Vagina (tissue), 2 donors: ENCODE measurements around the gene DLGAP5. TPM values are rescaled to one million over a fixed set of nuclear protein-coding genes. Genes with fewer than 3 reads are reported as not detected.

Experiments
- DNase-seq, 2 donors: peaks; one replicate each; pipeline ENCODE4 v3.0.0-alpha.2; 2017; ENCODE audit errors: extremely low spot score in 2 of 2
- H3K27ac ChIP-seq: fragments of 200-600 bp; sonication (generic); one replicate; pipeline ENCODE4 v1.5.1; 2019
- H3K27me3 ChIP-seq: fragments of 200-600 bp; sonication (generic); one replicate; pipeline ENCODE4 v1.5.1; 2019
- H3K36me3 ChIP-seq, 2 donors: fragments of 200-600 bp; sonication (generic); one replicate each; pipeline ENCODE4 v1.5.1; 2017 to 2019
- H3K4me1 ChIP-seq: fragments of 200-600 bp; sonication (generic); one replicate; pipeline ENCODE4 v1.5.1; 2019
- H3K4me3 ChIP-seq, 2 donors: fragments of 200-600 bp; sonication (generic); 1 replicate in 1 of 2; 2 replicates in 1 of 2; pipeline ENCODE4 v1.5.1; 2016 to 2019
- H3K9me3 ChIP-seq: fragments of 200-600 bp; sonication (generic); one replicate; pipeline ENCODE4 v1.5.1; 2019
- CTCF ChIP-seq, 3 experiments: fragments of 450-650 bp in 2 of 3; fragments of 200-600 bp in 1 of 3; sonication (generic) in 1 of 3; IDR thresholded peaks; one replicate each; pipeline ENCODE4 v1.5.1; 2017 to 2019; ENCODE audit warnings: antibody characterized with exemption in 3 of 3, mild to moderate bottlenecking in 2 of 3, moderate library complexity in 2 of 3
- POLR2A ChIP-seq, 2 donors: fragments of 450-650 bp; IDR thresholded peaks; one replicate each; pipeline ENCODE4 v1.6.1; 2017; ENCODE audit warnings: antibody characterized with exemption in 2 of 2, mild to moderate bottlenecking in 2 of 2, moderate library complexity in 2 of 2
- POLR2AphosphoS5 ChIP-seq, 2 donors: sonication (generic); formaldehyde crosslinking; IDR thresholded peaks; one replicate each; pipeline ENCODE4 v1.9.0; 2017; ENCODE audit warnings: antibody characterized with exemption in 2 of 2, mild to moderate bottlenecking in 2 of 2, low read depth in 1 of 2; ENCODE audit not compliant: insufficient read depth in 1 of 2
- intact Hi-C: fragments of 100-400 bp; cut with DNase I; formaldehyde crosslinking; loops from one replicate; pipeline ENCODE4 v1.15.1; 2023
- total RNA-seq: library from RNA; depleted of rRNA; stranded (reverse); fragments of >200 nt; gene quantifications from one replicate; pipeline ENCODE4 v1.2.3, GENCODE V29; 2016

The DLGAP5 gene
- total RNA-seq, 1 donor from 2014 or later, result 2.2 TPM

- DNase-seq, result no peak
- no peak overlapping the region for H3K27ac ChIP-seq
- no peak overlapping the region for H3K4me3 ChIP-seq
- intact Hi-C loops, result no loop called here
- no peaks in the 10 kb centered on the region for H3K36me3 ChIP-seq
- no peak for TF ChIP-seq POLR2A (IDR thresholded peaks at IDR 0.05)
- TF ChIP-seq CTCF (IDR thresholded peaks at IDR 0.05), result no peak
- no peak for TF ChIP-seq POLR2AphosphoS5 (IDR thresholded peaks at IDR 0.05; ENCODE audit: insufficient read depth in 1 of 2, low read depth in 1 of 2)
- no peaks in the 10 kb centered on the region for H3K4me1 ChIP-seq
- H3K27me3 ChIP-seq, result no peaks in the 10 kb centered on the region
- H3K9me3 ChIP-seq, result no peaks in the 10 kb centered on the region
These were observed 21.2 kb upstream of the DLGAP5 start for GRCh38 chr14:55212634-55213033.

DNA sequence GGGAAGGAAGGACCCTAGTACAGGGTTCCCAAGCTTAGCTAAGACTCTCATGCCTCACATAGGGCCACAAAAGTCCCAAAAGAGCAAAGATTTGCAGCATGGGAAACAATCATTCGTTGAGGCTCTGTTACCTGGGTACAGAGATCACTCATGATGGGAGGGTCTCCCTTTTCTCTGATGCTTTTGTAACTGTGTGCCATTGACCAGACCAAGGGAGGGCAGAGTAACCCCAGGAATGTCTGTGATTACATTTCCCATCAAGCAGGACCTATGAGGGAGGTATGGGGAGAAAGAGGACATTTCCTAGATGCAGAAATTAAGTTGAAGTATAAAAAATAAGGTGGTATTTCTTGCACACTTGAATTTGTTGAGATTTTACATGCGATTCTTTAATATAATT lies 16.4 kb upstream of the DLGAP5 start:
- Histone ChIP-seq H3K36me3 (no peaks in the 10 kb centered on the region), H3K4me3 (no peak overlapping the region), H3K27ac (no peak overlapping the region), H3K27me3 (no peaks in the 10 kb centered on the region), H3K4me1 (no peaks in the 10 kb centered on the region), H3K9me3 (no peaks in the 10 kb centered on the region)
- no peak for DNase-seq
- TF ChIP-seq CTCF (IDR thresholded peaks at IDR 0.05) (no peak), POLR2AphosphoS5 (IDR thresholded peaks at IDR 0.05; ENCODE audit: insufficient read depth in 1 of 2, low read depth in 1 of 2) (no peak), POLR2A (IDR thresholded peaks at IDR 0.05) (no peak)
- intact Hi-C loops, result no loop called here

DNA sequence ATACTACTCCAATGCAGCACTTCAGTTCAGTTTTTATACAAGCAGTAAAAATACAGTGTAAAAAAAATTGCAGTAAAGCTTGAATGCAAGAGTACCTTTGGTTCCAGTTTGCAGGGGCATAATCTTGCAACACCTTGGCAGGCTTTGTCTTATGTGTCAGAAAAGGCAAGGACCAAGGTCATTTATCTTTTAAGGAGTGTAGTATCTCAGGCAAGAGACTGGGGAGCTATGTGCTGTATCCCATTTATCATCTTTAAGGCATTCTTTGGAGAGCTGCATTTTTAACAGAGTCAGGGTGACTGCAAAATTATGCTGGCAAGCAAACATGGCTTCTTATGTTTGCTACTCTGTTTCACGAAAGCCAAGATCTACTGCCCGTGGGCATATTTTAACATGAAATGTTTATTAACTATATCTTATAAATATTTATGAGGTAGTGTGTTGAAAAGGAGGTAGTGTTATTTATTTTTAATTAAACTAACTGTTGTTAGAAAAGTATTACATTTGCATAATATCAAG lies 14.8 kb upstream of the DLGAP5 start:
- Histone ChIP-seq H3K9me3 (no peaks in the 10 kb centered on the region), H3K27me3 (no peaks in the 10 kb centered on the region), H3K27ac (no peak overlapping the region), H3K4me3 (no peak overlapping the region), H3K36me3 (no peaks in the 10 kb centered on the region), H3K4me1 (no peaks in the 10 kb centered on the region)
- DNase-seq, result no peak
- intact Hi-C loops, result no loop called here
- TF ChIP-seq POLR2AphosphoS5 (IDR thresholded peaks at IDR 0.05; ENCODE audit: insufficient read depth in 1 of 2, low read depth in 1 of 2) (no peak), POLR2A (IDR thresholded peaks at IDR 0.05) (no peak), CTCF (IDR thresholded peaks at IDR 0.05) (no peak)

- intact Hi-C loops, result no loop called here
- Histone ChIP-seq H3K9me3 (no peaks in the 10 kb centered on the region), H3K36me3 (no peaks in the 10 kb centered on the region), H3K4me3 (no peak overlapping the region), H3K27ac (no peak overlapping the region), H3K4me1 (no peaks in the 10 kb centered on the region), H3K27me3 (no peaks in the 10 kb centered on the region)
- DNase-seq, result no peak
- TF ChIP-seq POLR2AphosphoS5 (IDR thresholded peaks at IDR 0.05; ENCODE audit: insufficient read depth in 1 of 2, low read depth in 1 of 2) (no peak), POLR2A (IDR thresholded peaks at IDR 0.05) (no peak), CTCF (IDR thresholded peaks at IDR 0.05) (no peak)
These were observed 10.1 kb upstream of the DLGAP5 start for GRCh38 chr14:55201219-55202101.

- Histone ChIP-seq H3K27ac (no peak overlapping the region), H3K36me3 (no peaks in the 10 kb centered on the region), H3K9me3 (no peaks in the 10 kb centered on the region), H3K4me3 (no peak overlapping the region), H3K4me1 (no peaks in the 10 kb centered on the region), H3K27me3 (no peaks in the 10 kb centered on the region)
- intact Hi-C loops, result no loop called here
- DNase-seq, result no peak
- TF ChIP-seq POLR2AphosphoS5 (IDR thresholded peaks at IDR 0.05; ENCODE audit: insufficient read depth in 1 of 2, low read depth in 1 of 2) (no peak), POLR2A (IDR thresholded peaks at IDR 0.05) (no peak), CTCF (IDR thresholded peaks at IDR 0.05) (no peak)
These were observed 9.3 kb upstream of the DLGAP5 start for GRCh38 chr14:55200651-55201050.
